Measurements from ENCODE around the gene KRTAP10-8.
"Not testable (repeated sequence)": the region's sequence is repeated elsewhere in the genome, so short reads cannot be mapped to it uniquely, and the experiment has no call there.

The KRTAP10-8 gene

DNA sequence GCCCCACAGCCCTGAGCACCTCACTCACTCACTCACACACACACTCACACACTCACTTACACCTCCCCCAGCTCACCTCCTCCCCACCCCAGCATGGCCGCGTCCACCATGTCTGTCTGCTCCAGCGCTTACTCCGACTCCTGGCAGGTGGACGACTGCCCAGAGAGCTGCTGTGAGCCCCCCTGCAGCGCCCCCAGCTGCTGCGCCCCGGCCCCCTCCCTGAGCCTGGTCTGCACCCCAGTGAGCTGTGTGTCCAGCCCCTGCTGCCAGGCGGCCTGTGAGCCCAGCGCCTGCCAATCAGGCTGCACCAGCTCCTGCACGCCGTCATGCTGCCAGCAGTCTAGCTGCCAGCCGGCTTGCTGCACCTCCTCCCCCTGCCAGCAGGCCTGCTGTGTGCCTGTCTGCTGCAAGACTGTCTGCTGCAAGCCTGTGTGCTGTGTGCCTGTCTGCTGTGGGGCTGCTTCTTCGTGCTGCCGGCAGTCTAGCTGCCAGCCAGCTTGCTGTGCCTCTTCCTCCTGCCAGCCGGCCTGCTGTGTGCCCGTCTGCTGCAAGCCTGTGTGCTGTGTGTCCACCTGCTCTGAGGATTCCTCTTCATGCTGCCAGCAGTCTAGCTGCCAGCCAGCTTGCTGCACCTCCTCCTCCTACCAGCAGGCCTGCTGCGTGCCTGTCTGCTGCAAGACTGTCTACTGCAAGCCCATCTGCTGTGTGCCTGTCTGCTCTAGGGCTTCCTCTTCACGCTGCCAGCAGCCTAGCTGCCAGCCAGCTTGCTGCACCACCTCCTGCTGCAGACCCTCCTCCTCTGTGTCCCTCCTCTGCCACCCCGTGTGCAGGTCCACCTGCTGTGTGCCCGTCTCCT lies 34.7 kb downstream of the KRTAP10-8 start, which contains the start of gene KRTAP10-11:
TSS of gene KRTAP10-11 (plus strand) at position 49 of the 856 bp plus-strand sequence. CDS start at position 94, 45 bp downstream.
- DNase-seq (ENCODE audit: low read depth) = not testable (repeated sequence)

DNA sequence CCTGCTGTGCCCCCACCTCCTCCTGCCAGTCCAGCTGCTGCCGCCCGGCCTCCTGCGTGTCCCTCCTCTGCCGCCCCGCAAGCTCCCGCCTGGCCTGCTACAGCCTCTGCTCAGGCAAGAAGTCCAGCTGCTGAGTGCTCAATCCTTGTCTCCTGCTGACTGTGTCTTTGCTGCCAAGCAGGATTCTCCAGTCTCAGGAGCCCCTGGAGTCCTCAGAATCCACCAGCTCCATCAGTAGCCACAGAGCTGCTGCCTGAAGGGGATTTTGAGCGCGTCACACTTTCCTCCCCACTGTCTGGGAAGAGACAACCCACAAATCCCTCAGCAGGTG lies 35.3 kb downstream of the KRTAP10-8 start:
- DNase-seq (ENCODE audit: low read depth) = no peak

GRCh38 chr21:44648557-44649311 lies 36.9 kb downstream of the KRTAP10-8 start:
- DNase-seq (ENCODE audit: low read depth) = no peak

DNA sequence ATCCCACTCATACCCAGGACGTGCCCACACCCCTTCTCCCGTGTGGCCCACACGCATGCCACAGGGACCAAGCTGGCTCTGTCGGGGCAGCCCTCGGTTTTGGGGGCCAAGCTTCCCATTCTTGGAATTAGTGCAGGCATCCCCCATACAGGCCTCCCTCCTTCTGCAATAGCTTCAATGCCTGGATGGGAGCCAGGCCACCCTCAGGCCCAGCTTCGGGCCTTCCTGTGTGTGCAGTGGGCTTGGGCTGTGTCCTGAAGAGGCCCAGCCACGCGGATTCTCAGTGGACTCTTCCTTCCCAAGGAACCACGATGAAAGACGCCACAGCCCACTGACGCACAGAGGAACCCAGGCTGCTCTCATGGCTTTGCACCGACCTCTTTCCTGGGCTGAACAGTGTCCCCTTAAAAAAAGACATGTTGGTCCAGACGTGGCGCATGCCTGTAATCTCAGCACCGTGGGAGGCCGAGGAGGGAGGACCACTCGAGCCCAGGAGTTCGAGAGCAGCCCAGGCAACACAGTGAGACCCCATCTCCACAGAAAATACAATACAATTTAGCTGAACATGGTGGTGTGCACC lies 37.7 kb downstream of the KRTAP10-8 start:
- DNase-seq (ENCODE audit: low read depth) = no peak

GRCh38 chr21:44650265-44650972 lies 38.5 kb downstream of the KRTAP10-8 start:
- DNase-seq (ENCODE audit: low read depth) = no peak

DNA sequence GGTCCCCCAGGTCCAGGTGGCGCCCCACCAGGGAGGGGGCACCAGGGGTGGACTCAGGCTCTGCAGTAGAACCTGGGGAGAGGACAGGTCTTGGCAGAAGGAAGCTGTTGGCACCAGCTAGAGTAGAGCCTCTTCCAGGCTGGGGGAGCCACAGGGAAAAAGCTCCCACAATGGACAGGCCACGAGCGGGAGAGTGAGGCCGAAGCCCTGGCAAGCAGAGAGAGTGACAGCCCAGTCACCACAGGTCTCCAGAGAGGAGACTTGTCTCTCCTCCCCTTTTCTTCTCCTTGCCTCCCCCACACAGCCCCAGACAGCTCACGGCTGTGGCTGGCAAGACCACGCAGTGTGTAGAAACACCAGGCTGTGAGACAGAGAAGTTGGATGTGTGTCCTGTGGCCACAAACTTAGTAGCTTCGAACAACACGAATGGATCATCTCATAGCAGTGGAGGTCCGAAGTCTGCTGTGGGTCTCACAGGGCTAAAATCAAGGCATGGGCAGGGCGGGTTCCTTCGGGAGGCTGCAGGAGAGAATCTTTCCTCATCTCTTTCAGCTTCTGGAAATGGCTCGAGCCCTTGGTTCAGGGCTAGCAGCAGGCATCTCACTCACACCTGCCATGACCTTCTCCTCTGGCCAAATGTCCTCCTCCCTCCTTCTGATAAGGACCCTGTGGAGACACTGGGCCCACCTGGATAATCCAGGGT lies 39.2 kb downstream of the KRTAP10-8 start:
- DNase-seq (ENCODE audit: low read depth) = no peak

DNA sequence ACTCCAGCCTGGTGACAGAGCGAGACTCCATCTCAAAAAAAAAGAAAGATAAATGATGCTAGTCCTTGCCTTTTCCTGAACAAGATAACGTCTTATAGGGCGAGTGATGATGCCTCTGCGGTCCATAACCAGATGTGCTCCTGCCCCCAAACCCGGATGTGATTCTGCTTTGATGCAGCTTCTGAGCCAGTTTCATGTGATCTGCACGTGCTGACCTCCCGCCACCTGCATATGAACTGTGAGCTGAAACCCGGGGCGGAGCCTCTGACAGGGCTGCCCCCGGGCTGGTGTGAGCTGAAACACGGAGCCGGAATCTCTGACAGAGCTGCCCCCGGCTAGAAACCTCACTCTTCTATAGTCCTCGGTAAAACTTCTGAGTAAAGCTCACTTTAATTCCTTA lies 41.2 kb downstream of the KRTAP10-8 start:
- DNase-seq (ENCODE audit: low read depth) = no peak

DNA sequence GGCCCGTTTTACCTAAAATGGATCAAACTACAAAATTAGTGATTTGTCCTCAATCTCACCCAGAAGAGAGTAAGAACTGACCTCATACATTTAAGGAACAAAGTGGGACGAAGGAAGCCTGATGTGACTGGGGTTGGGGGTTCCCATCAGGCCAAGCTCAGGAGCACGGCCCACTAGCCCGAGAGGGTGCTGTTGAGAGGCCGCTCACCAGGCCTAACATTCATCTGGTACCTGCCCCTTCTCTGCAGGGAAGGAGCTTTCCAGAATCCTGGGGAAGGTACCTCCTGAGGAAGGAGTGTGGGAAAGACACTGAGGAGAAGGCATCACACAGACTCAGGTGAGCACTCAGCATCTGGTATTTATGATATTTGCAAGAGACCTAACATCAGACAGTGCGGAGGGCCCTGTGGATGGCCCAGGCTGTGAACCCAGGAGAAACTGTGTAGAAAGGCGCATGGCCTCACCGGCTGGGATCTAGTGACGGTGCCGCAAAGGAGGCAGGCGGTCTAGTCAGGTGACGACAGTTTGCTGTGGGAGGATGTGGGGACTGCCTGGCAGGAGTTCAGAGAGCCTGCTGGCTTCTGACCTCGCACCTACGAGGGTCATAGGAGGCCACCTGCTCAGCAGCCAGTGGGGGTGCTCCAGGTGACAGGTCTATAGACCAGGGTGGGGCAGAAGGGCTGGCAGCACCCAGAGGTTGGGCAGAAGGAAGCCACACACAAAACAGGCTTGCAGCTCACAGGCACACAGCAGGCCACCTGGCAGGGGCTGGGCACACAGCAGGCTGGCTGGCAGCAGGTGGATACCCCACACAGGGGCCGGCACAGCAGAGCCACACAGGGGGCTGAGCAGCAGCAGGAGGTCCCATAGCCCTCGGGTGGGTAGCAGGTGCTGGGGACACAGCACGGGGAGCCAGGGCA lies 42.0 kb downstream of the KRTAP10-8 start:
- DNase-seq (ENCODE audit: low read depth) = no peak

- DNase-seq (ENCODE audit: low read depth) = no peak
These were observed 42.8 kb downstream of the KRTAP10-8 start, which contains the start of gene KRTAP12-4 for GRCh38 chr21:44654576-44655175. KRTAP12-4 (minus strand) TSS chr21:44654659; CDS start chr21:44654614, 45 bp downstream.

GRCh38 chr21:44656868-44657267 lies 45.0 kb downstream of the KRTAP10-8 start:
- DNase-seq (ENCODE audit: low read depth) = no peak

- no peak for DNase-seq (ENCODE audit: low read depth)
These were observed 46.0 kb downstream of the KRTAP10-8 start, which contains the start of gene KRTAP12-3 for GRCh38 chr21:44657635-44658540. KRTAP12-3 (plus strand) TSS chr21:44657932; CDS start chr21:44657980, 48 bp downstream.

DNA sequence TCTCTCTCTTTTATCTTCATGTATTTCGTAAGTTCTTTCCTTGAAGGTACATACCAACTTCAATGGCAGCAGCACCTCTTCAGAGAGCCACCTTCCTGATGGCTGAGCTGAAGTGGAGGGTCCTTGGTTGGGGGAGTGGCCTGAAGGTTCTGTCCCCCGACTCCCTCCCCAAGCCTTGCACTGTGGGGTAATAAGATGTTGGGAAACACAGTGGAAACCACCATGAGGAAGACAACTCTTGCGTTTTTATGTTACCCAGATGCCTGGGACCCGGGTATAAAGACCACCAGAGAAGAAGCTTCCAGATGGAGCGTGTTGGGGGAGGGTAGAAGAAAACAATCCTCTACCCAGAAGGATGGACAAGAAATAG lies 46.6 kb downstream of the KRTAP10-8 start:
- no peak for DNase-seq (ENCODE audit: low read depth)

- no peak for DNase-seq (ENCODE audit: low read depth)
These were observed 47.2 kb downstream of the KRTAP10-8 start for GRCh38 chr21:44658913-44659595.

DNA sequence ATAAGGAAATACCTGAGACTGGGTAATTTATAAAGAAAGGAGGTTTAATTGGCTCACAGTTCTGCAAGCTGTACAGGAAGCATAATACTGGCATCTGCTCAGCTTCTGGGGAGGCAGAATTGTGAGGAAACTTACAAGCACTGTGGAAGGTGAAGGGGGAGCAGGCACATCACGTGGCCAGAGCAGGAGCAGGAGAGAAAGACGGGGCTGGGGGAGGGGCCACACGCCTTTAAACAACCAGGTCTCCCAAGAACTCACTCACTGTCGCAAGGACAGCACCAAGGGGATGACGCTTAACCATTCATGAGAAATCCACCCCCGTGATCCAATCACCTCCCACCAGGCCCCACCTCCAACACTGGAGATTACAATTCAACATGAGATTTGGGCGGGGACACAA lies 49.7 kb downstream of the KRTAP10-8 start:
- not testable (repeated sequence) for DNase-seq (ENCODE audit: low read depth)
